A673 (cell line): Measurements from ENCODE around the gene SCUBE3. TPM values are rescaled to one million over a fixed set of nuclear protein-coding genes. Genes with fewer than 3 reads are reported as not detected.

ENCODE experiments used
- BruUV-seq: library from RNA; stranded (reverse); fragments of 400-500 nt; replicated peaks from 2 replicates; lab custom pipeline; 2021; lab: Mats Ljungman, UMichigan
- CTCF ChIA-PET: fragments of 300-600 bp; sonication (Branson Sonifier 250); formaldehyde crosslinking; loops from one replicate; lab custom pipeline; 2022; ENCODE audit warnings: antibody characterized with exemption; lab: Charles Lee
- POLR2A ChIA-PET: fragments of 300-600 bp; sonication (Branson Sonifier 250); formaldehyde crosslinking; loops from one replicate; lab custom pipeline; 2022; ENCODE audit warnings: antibody characterized with exemption; ENCODE audit not compliant: low non-redundant PET; lab: Charles Lee
- DNase-seq: peaks from one replicate; pipeline ENCODE4 v3.0.0-alpha.2; 2015; ENCODE audit warnings: low spot score
- H3K27ac ChIP-seq: fragments of 200-600 bp; sonication (generic); 2 replicates; pipeline ENCODE4 v1.5.1; 2016; ENCODE audit warnings: mixed run types, low read depth, mild to moderate bottlenecking, mixed read lengths, antibody characterized with exemption, low read length; ENCODE audit not compliant: poor library complexity, severe bottlenecking
- H3K27me3 ChIP-seq: fragments of 200-600 bp; sonication (generic); replicated peaks from 2 replicates; pipeline ENCODE4 v1.6.1; 2017; ENCODE audit warnings: mixed run types, low read depth, mild to moderate bottlenecking, mixed read lengths, antibody characterized with exemption, low read length; ENCODE audit not compliant: insufficient read depth, poor library complexity
- H3K36me3 ChIP-seq: fragments of 200-600 bp; sonication (generic); 2 replicates; pipeline ENCODE4 v1.6.1; 2016; ENCODE audit warnings: mixed run types, mild to moderate bottlenecking, mixed read lengths, antibody characterized with exemption, low read length; ENCODE audit not compliant: insufficient read depth, poor library complexity, severe bottlenecking
- H3K4me1 ChIP-seq: fragments of 200-600 bp; sonication (generic); 2 replicates; pipeline ENCODE4 v1.6.1; 2017; ENCODE audit warnings: mixed run types, mild to moderate bottlenecking, mixed read lengths, antibody characterized with exemption, low read length; ENCODE audit not compliant: insufficient read depth, poor library complexity, severe bottlenecking
- H3K4me3 ChIP-seq: fragments of 200-600 bp; sonication (generic); 2 replicates; pipeline ENCODE4 v1.5.1; 2016; ENCODE audit warnings: low read depth, mixed run types, mild to moderate bottlenecking, mixed read lengths, low read length; ENCODE audit not compliant: poor library complexity, severe bottlenecking
- H3K9me3 ChIP-seq: fragments of 200-600 bp; sonication (generic); 2 replicates; pipeline ENCODE4 v1.6.1; 2016; ENCODE audit warnings: mixed run types, low read depth, mild to moderate bottlenecking, mixed read lengths, antibody characterized with exemption, low read length; ENCODE audit not compliant: poor library complexity, severe bottlenecking
- EZH2 ChIP-seq: fragments of 200-600 bp; sonication (generic); IDR thresholded peaks from 2 replicates; pipeline ENCODE4 v1.6.1; 2017; ENCODE audit warnings: borderline replicate concordance, low read depth, mild to moderate bottlenecking, mixed read lengths, antibody characterized with exemption, low read length; ENCODE audit not compliant: poor library complexity, severe bottlenecking
- intact Hi-C: fragments of 100-400 bp; cut with micrococcal nuclease; formaldehyde crosslinking; loops from one replicate; pipeline ENCODE4 v1.10.0; 2022; ENCODE audit not compliant: unreplicated experiment
- total RNA-seq: library from RNA; stranded (reverse); gene quantifications from 2 replicates; pipeline ENCODE4 v1.2.3, GENCODE V29; 2021
- TF ChIP-seq, protein P1 (sequence below): fragments of 300-800, 200-600 bp; sonication (generic); conservative IDR thresholded peaks from 2 replicates; pipeline ENCODE4 v1.5.1; 2017; ENCODE audit warnings: low read depth, mild to moderate bottlenecking, antibody characterized with exemption, low read length, moderate library complexity, mixed read lengths

The SCUBE3 gene
- total RNA-seq, 1 experiment from 2014 or later: 0.04 TPM

DNA sequence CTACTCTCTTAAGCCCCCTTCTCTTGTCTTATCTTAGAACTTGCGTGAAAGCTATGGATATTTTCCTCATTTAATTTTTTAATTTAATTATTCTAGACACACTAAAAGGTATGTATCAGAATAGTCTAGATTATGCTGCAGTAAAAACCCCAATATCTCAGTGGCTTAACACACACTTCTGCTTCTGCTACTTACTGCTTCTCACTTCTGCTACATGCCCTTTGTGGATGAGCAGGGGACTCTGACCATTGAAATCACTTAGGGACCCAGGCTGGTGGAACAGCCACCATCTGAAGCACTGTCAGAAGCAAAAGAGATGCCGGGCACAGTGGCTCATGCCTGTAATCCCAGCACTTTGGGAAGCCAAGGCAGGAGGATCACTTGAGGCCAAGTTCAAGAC lies 27.2 kb upstream of the SCUBE3 start:
- Histone ChIP-seq H3K4me3 (no peak overlapping the region), H3K4me1 (peaks cover 6% of the 10 kb centered on the region), H3K27ac (no peak overlapping the region), H3K36me3 (no peaks in the 10 kb centered on the region), H3K27me3 (no peaks in the 10 kb centered on the region), H3K9me3 (no peaks in the 10 kb centered on the region)
- no TSS peak for BruUV-seq
- intact Hi-C loops: no loop called here
- DNase-seq: no peak
- no peak for TF ChIP-seq EZH2
- TF ChIP-seq, protein P1, sequence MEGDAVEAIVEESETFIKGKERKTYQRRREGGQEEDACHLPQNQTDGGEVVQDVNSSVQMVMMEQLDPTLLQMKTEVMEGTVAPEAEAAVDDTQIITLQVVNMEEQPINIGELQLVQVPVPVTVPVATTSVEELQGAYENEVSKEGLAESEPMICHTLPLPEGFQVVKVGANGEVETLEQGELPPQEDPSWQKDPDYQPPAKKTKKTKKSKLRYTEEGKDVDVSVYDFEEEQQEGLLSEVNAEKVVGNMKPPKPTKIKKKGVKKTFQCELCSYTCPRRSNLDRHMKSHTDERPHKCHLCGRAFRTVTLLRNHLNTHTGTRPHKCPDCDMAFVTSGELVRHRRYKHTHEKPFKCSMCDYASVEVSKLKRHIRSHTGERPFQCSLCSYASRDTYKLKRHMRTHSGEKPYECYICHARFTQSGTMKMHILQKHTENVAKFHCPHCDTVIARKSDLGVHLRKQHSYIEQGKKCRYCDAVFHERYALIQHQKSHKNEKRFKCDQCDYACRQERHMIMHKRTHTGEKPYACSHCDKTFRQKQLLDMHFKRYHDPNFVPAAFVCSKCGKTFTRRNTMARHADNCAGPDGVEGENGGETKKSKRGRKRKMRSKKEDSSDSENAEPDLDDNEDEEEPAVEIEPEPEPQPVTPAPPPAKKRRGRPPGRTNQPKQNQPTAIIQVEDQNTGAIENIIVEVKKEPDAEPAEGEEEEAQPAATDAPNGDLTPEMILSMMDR: no peak
- CTCF ChIA-PET: no interaction called here
- POLR2A ChIA-PET: no interaction called here

DNA sequence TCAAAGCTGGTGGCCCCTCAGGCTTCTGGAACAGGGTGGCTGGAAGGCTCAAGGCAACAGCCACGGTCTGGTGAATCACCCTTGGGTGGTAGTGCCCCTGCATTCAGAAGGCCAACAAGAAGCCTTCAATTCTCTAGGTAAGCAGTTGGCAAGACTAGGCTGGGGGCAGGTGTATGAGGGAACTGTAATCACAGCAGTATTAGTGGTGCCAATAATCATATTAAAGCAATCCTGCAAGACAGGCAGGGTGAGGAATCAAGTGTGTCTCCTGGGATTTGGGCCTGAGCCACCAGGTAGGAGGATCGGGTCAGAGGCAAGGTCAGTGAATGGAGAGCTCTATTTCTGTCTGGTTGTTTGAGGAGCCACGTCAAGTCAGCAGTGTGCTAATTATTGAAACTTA lies 24.9 kb upstream of the SCUBE3 start:
- Histone ChIP-seq H3K4me3 (no peak overlapping the region), H3K27ac (no peak overlapping the region), H3K4me1 (no peaks in the 10 kb centered on the region), H3K36me3 (no peaks in the 10 kb centered on the region), H3K9me3 (no peaks in the 10 kb centered on the region), H3K27me3 (no peaks in the 10 kb centered on the region)
- CTCF ChIA-PET: no interaction called here
- POLR2A ChIA-PET: no interaction called here
- no peak for TF ChIP-seq EZH2
- TF ChIP-seq, protein P1: no peak
- BruUV-seq: no TSS peak
- intact Hi-C loops: no loop called here
- no peak for DNase-seq

DNA sequence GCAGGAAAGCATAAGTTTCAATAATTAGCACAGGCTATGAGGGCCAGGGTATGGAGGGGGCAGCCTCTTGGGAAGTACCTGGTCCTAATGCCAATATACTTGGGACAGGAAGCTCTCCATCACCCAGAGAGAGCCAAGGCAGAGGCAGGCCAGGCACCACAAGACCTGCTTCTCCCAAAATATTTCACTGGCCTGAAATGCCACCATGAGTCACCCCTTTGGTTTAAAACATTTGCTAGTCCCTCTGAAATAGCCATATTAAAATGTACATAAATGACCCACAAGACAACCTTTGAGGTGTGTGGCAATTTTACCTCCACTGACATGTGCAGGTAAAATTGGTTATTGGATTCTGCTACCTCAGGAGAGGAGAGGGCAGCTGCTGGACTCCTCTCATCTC lies 23.4 kb upstream of the SCUBE3 start:
- Histone ChIP-seq H3K36me3 (no peaks in the 10 kb centered on the region), H3K4me1 (no peaks in the 10 kb centered on the region), H3K9me3 (no peaks in the 10 kb centered on the region), H3K27me3 (no peaks in the 10 kb centered on the region), H3K27ac (no peak overlapping the region), H3K4me3 (no peak overlapping the region)
- ChIA-PET CTCF (no interaction called here), POLR2A (interaction anchor here (0.6 kb wide), 1 partner anchor 27 kb away, joined by 5 read pairs; no protein-coding TSS in a partner anchor)
- intact Hi-C loops: no loop called here
- TF ChIP-seq, protein P1: no peak
- no peak for TF ChIP-seq EZH2
- no peak for DNase-seq
- no TSS peak for BruUV-seq
